NOMO-1 (cell line): ENCODE data around the gene USH2A.

Experiments used
- DNase-seq, 2 experiments: peaks; one replicate each; lab custom pipeline; 2025; ENCODE audit not compliant: unreplicated experiment in 2 of 2; lab: John Stamatoyannopoulos, UW

The USH2A gene

GRCh38 chr1:215748431-215748830 is 674.8 kb downstream of the USH2A start:
- DNase-seq, result no peak

- no peak for DNase-seq
Measured at GRCh38 chr1:215744419-215744818, 678.8 kb downstream of the USH2A start.

- DNase-seq, result no peak
Measured at GRCh38 chr1:215739025-215739424, 684.2 kb downstream of the USH2A start.

GRCh38 chr1:215731699-215732098 is 691.5 kb downstream of the USH2A start:
- DNase-seq, result no peak

GRCh38 chr1:215730600-215730999 is 692.6 kb downstream of the USH2A start:
- DNase-seq, result no peak

- no peak for DNase-seq
Measured at GRCh38 chr1:215728169-215728568, 695.1 kb downstream of the USH2A start.

- no peak for DNase-seq
Measured at GRCh38 chr1:215720126-215720525, 703.1 kb downstream of the USH2A start.

- DNase-seq, result no peak
Measured at GRCh38 chr1:215719552-215719951, 703.7 kb downstream of the USH2A start.

GRCh38 chr1:215718575-215719287 is 704.5 kb downstream of the USH2A start:
- DNase-seq, result no peak

- DNase-seq, result no peak
Measured at GRCh38 chr1:215717677-215718426, 705.4 kb downstream of the USH2A start.

GRCh38 chr1:215710899-215711225 is 712.4 kb downstream of the USH2A start:
- DNase-seq, result no peak

GRCh38 chr1:215710036-215710898 is 713.0 kb downstream of the USH2A start:
- DNase-seq, result peak; percentile 17 to 51

GRCh38 chr1:215704089-215704860 is 719.0 kb downstream of the USH2A start:
- peak; percentile 60 to 82 for DNase-seq

- no peak for DNase-seq
Measured at GRCh38 chr1:215682232-215682631, 741.0 kb downstream of the USH2A start.

- no peak for DNase-seq
Measured at GRCh38 chr1:215681041-215681440, 742.2 kb downstream of the USH2A start.

- no peak for DNase-seq
Measured at GRCh38 chr1:215679231-215679630, 744.0 kb downstream of the USH2A start.

GRCh38 chr1:215677112-215677511 is 746.1 kb downstream of the USH2A start:
- no peak for DNase-seq

GRCh38 chr1:215673943-215674342 is 749.3 kb downstream of the USH2A start:
- no peak for DNase-seq

- no peak for DNase-seq
Measured at GRCh38 chr1:215672482-215672881, 750.8 kb downstream of the USH2A start.

GRCh38 chr1:215669806-215670491 is 753.3 kb downstream of the USH2A start:
- no peak for DNase-seq
